K562 (cell line): ENCODE data around the gene HYI. TPM values are rescaled to one million over a fixed set of nuclear protein-coding genes. Genes with fewer than 3 reads are reported as not detected.
A peak's percentile ranks its signal among the peaks of the same experiment; 100 is the strongest.

Source experiments
- CXXC5 ChIP-seq: fragments of 250-450 bp; sonication (Bioruptor Pico); IDR thresholded peaks from 2 replicates; pipeline ENCODE4 v1.8.0; 2022; ENCODE audit warnings: inconsistent platforms, mild to moderate bottlenecking, moderate library complexity
- DEAF1 ChIP-seq: fragments of 450-650 bp; formaldehyde crosslinking; IDR thresholded peaks from 2 replicates; pipeline ENCODE4 v1.4.0; 2020; ENCODE audit warnings: mild to moderate bottlenecking, moderate library complexity
- ESRRA ChIP-seq: fragments of 450-650 bp; IDR thresholded peaks from 2 replicates; pipeline ENCODE4 v1.6.1; 2014; ENCODE audit warnings: low read depth, mild to moderate bottlenecking, moderate library complexity, borderline replicate concordance
- ETV5 ChIP-seq: sonication (generic); formaldehyde crosslinking; IDR thresholded peaks from 2 replicates; pipeline ENCODE4 v1.4.0; 2020; ENCODE audit warnings: low read depth, mild to moderate bottlenecking, missing genetic modification reagents
- HMBOX1 ChIP-seq: sonication (generic); IDR thresholded peaks from 2 replicates; pipeline ENCODE4 v1.6.1; 2016
- MAFG ChIP-seq: fragments of 450-650 bp; conservative IDR thresholded peaks from 2 replicates; pipeline ENCODE4 v1.6.1; 2016; ENCODE audit warnings: missing genetic modification characterization, missing compliant biosample characterization
- MCM3 ChIP-seq: fragments of 450-650 bp; IDR thresholded peaks from 2 replicates; pipeline ENCODE4 v1.6.1; 2016
- MLX ChIP-seq, 2 experiments: fragments of 450-650 bp in 1 of 2; sonication (generic) in 1 of 2; formaldehyde crosslinking; conservative IDR thresholded peaks; 2 replicates each; pipeline versions ENCODE4 v1.4.0 to v1.8.1; 2020 to 2022; ENCODE audit warnings: mild to moderate bottlenecking in 1 of 2, missing genetic modification reagents in 1 of 2
- MNT ChIP-seq, 2 experiments: fragments of 450-650 bp; conservative IDR thresholded peaks; 2 replicates each; pipeline ENCODE4 v1.6.1; 2017; ENCODE audit warnings: mild to moderate bottlenecking in 2 of 2, moderate library complexity in 2 of 2
- NCOA2 ChIP-seq, 2 experiments: fragments of 450-650 bp; IDR thresholded peaks; 2 replicates each; pipeline ENCODE4 v1.6.1; 2018; ENCODE audit warnings: mild to moderate bottlenecking in 2 of 2, moderate library complexity in 1 of 2; ENCODE audit not compliant: partially characterized antibody in 2 of 2
- PKNOX1 ChIP-seq: fragments of 450-650 bp; IDR thresholded peaks from 2 replicates; pipeline ENCODE4 v1.6.1; 2016
- RBM39 ChIP-seq: fragments of 200-400 bp; formaldehyde crosslinking; optimal IDR thresholded peaks from 2 replicates; pipeline ENCODE3; 2018; ENCODE audit warnings: low read depth, low read length
- SIX5 ChIP-seq, 2 experiments: IDR thresholded peaks; 2 replicates each; pipeline ENCODE4 v1.6.1; 2011; ENCODE audit warnings: low read length in 2 of 2, borderline replicate concordance in 1 of 2, low read depth in 1 of 2, mild to moderate bottlenecking in 1 of 2, moderate library complexity in 1 of 2; ENCODE audit not compliant: insufficient read depth in 1 of 2
- STAG1 ChIP-seq: sonication (generic); formaldehyde crosslinking; IDR thresholded peaks from 2 replicates; pipeline ENCODE4 v1.5.0; 2020; ENCODE audit warnings: missing genetic modification reagents, borderline replicate concordance
- XRCC5 ChIP-seq: fragments of 200-400 bp; formaldehyde crosslinking; IDR thresholded peaks from 2 replicates; pipeline ENCODE4 v1.6.1; 2017; ENCODE audit warnings: low read depth, mild to moderate bottlenecking, low read length
- ZFP91 ChIP-seq: sonication (generic); formaldehyde crosslinking; IDR thresholded peaks from 2 replicates; pipeline ENCODE4 v1.8.0; 2022; ENCODE audit warnings: mild to moderate bottlenecking, missing genetic modification reagents
- ZNF140 ChIP-seq: fragments of 250-450 bp; sonication (Bioruptor Pico); IDR thresholded peaks from 2 replicates; pipeline ENCODE4 v1.8.0; 2021; ENCODE audit warnings: moderate library complexity, mild to moderate bottlenecking, inconsistent platforms
- polyA plus RNA-seq, 8 experiments: library from polyadenylated mRNA; depleted of rRNA in 4 of 8; stranded (reverse) in 5 of 8; unstranded in 3 of 8; fragments of >200 nt; fragmentation: Nextera tagmentation in 2 of 8; fragmentation: Illumina TruSeq in 1 of 8; extraction: Ambion mirVana in 2 of 8; extraction: Trizol in 1 of 8; gene quantifications; 2 replicates each; pipeline versions ENCODE4 v1.2.1 to v1.2.3, GENCODE V29; 2011 to 2014; ENCODE audit warnings: inconsistent platforms in 1 of 8, missing spikeins in 1 of 8
- total RNA-seq, 7 experiments: library from RNA; depleted of rRNA in 6 of 7; stranded (reverse); fragments of >200 nt in 6 of 7; fragmentation: Illumina TruSeq in 2 of 7; extraction: Trizol in 2 of 7; gene quantifications; 2 replicates each; pipeline versions ENCODE4 v1.2.1 to v1.2.3, GENCODE V29; 2011 to 2021; ENCODE audit warnings: low replicate concordance in 1 of 7

HYI gene
- total and polyA plus RNA-seq, 9 of the 15 experiments (the other 6 are each of a cell fraction or from before 2014, with no cell fraction given), result 0.04 to 4.1 (median 1.4) TPM; not detected in 1

GRCh38 chr1:43414634-43415223, 39.0 kb downstream of the HYI start (continued):
- TF ChIP-seq DEAF1 (CRISPR knock-in tag), result peak; percentile 92
- TF ChIP-seq SIX5 (IDR thresholded peaks at IDR 0.05; ENCODE audit: borderline replicate concordance in 1 of 2, insufficient read depth in 1 of 2, low read depth in 1 of 2, low read length in 2 of 2), result no peak
- TF ChIP-seq HMBOX1, result peak; percentile 53
- TF ChIP-seq MLX (CRISPR knock-in tag; conservative IDR thresholded peaks at IDR 0.05), result no peak
- TF ChIP-seq XRCC5, result peak; percentile 43; the same call in 1 of the 2 replicates
- TF ChIP-seq MCM3, result no peak
- no peak for TF ChIP-seq ZFP91 (CRISPR knock-in tag)
- TF ChIP-seq NCOA2 (IDR thresholded peaks at IDR 0.05; ENCODE audit: partially characterized antibody in 2 of 2), result no peak
- peak; percentile 19; the same call in 1 of the 2 replicates for TF ChIP-seq CXXC5 (CRISPR knock-in tag)
- TF ChIP-seq ZNF140 (CRISPR knock-in tag), result no peak
- no peak for TF ChIP-seq ESRRA
- peak; percentile 65 for TF ChIP-seq STAG1
- no peak for TF ChIP-seq RBM39
- no peak for TF ChIP-seq MAFG (tag)
- 0 out of 2 replicates have a peak, but pooled peaks have one; percentile 22 for TF ChIP-seq PKNOX1
- TF ChIP-seq MNT (conservative IDR thresholded peaks at IDR 0.05), result no peak; a peak in 1 of 4 replicates
- 0 out of 2 replicates have a peak, but pooled peaks have one; percentile 15 for TF ChIP-seq ETV5
